ENCODE results near the gene SRRM4.

The SRRM4 gene

DNA sequence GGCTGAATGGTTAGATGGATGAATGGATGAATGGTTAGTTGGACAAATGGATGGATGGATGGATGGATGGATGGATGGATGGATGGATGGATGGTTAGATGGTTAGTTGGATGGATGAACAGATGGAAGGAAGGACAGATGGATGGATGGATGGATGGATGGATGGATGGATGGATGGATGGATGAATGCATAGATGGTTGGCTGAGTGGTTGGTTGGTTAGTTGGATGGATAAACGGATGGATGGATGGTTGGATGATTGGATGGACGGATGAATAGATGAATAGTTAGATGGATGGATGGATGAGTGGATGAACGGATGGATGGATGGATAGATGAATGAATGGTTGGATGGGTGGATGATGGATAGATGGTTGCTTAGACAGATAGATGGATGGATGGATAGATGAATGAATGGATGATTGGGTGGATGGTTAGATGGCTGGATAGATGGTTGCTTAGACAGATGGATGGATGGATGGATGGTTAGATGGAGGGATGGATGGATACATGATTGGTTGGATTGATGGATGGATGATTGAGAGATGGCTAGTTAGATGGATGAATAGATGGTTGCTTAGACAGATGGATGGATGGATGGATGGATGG, 148.6 kb downstream of the SRRM4 start:
- Histone ChIP-seq H3K36me3 (ENCODE audit: control insufficient read depth, insufficient read depth, low read length) (no peaks in the 10 kb centered on the region), H2AFZ (no peak overlapping the region), H3K4me2 (ENCODE audit: low read length) (no peak overlapping the region), H3K9ac (no peak overlapping the region), H3K4me3 (ENCODE audit: low read depth, low read length) (no peak overlapping the region), H3K4me1 (peaks cover 6% of the 10 kb centered on the region), H3K27ac (no peak overlapping the region), H3K79me2 (no peaks in the 10 kb centered on the region), H3K27me3 (ENCODE audit: control insufficient read depth, insufficient read depth, low read length) (no peaks in the 10 kb centered on the region), H3K9me3 (ENCODE audit: control insufficient read depth, low read length) (no peaks in the 10 kb centered on the region)
- TF ChIP-seq, protein P1, sequence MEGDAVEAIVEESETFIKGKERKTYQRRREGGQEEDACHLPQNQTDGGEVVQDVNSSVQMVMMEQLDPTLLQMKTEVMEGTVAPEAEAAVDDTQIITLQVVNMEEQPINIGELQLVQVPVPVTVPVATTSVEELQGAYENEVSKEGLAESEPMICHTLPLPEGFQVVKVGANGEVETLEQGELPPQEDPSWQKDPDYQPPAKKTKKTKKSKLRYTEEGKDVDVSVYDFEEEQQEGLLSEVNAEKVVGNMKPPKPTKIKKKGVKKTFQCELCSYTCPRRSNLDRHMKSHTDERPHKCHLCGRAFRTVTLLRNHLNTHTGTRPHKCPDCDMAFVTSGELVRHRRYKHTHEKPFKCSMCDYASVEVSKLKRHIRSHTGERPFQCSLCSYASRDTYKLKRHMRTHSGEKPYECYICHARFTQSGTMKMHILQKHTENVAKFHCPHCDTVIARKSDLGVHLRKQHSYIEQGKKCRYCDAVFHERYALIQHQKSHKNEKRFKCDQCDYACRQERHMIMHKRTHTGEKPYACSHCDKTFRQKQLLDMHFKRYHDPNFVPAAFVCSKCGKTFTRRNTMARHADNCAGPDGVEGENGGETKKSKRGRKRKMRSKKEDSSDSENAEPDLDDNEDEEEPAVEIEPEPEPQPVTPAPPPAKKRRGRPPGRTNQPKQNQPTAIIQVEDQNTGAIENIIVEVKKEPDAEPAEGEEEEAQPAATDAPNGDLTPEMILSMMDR (IDR thresholded peaks at IDR 0.05) = no peak

DNA sequence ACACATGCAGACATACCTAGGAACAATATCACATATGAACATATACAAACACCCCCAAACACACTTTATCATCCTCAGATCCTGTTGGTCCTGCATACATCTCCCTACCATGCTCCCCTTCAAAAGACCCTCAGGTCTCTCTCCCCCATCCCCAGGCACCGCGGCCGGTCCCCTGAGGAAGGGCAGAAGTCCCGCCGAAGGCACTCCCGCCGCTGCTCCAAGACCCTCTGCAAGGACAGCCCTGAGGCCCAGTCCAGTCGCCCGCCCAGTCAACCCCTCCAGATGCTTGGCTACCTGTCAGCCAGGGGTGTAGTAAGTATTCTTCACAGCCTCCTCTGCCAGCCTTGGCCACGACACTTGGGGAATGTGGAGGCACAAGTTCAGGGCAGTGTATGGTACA, 149.2 kb downstream of the SRRM4 start:
- no peak overlapping the region for H2AFZ ChIP-seq
- H3K27ac ChIP-seq = no peak overlapping the region
- H3K36me3 ChIP-seq (ENCODE audit: control insufficient read depth, insufficient read depth, low read length) = no peaks in the 10 kb centered on the region
- no peaks in the 10 kb centered on the region for H3K9me3 ChIP-seq (ENCODE audit: control insufficient read depth, low read length)
- H3K4me3 ChIP-seq (ENCODE audit: low read depth, low read length) = no peak overlapping the region
- H3K79me2 ChIP-seq = no peaks in the 10 kb centered on the region
- no peaks in the 10 kb centered on the region for H3K27me3 ChIP-seq (ENCODE audit: control insufficient read depth, insufficient read depth, low read length)
- no peak overlapping the region for H3K4me2 ChIP-seq (ENCODE audit: low read length)
- TF ChIP-seq, protein P1 (IDR thresholded peaks at IDR 0.05) = no peak
- no peak overlapping the region for H3K9ac ChIP-seq
- peaks cover 6% of the 10 kb centered on the region for H3K4me1 ChIP-seq

DNA sequence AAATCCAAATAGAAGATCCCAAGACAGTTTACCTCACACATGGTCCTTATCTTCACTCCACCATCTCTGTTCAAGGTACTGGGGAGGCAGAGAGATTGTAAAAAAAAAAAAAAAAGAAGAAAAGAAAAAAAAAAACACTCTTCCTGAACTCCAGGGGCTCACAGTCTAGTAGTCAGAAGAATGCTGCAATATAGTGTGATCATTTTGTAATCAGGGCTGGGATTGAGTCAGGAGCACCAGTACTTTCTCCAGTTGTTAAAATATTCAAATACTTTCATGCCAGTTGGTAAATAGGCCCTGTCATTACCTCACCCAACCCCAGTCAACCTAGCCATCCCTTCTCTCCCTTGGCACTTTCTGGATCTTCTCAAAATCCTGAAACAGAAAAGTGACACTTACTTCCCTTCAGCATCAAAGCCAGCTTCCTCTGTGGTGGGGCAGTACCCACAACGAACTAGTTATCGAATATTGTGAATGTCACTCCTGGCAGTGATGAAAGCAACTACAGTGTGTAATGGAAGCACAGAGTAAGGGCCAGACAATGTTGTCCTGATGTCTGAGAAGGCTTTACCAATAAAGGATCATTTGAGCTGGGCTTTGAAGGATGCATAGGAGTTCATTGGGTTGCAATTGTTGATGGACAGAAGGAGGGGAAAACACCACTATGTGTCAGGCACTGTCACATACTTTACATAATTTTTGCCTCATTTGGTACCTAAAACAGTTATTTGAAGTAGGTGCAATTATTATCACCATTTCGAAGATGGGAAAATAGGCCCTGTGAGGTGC, 153.1 kb downstream of the SRRM4 start:
- H3K9ac ChIP-seq = no peak overlapping the region
- TF ChIP-seq, protein P1 (IDR thresholded peaks at IDR 0.05) = no peak
- H3K4me3 ChIP-seq (ENCODE audit: low read depth, low read length) = no peak overlapping the region
- no peaks in the 10 kb centered on the region for H3K79me2 ChIP-seq
- no peaks in the 10 kb centered on the region for H3K27me3 ChIP-seq (ENCODE audit: control insufficient read depth, insufficient read depth, low read length)
- no peak overlapping the region for H3K4me2 ChIP-seq (ENCODE audit: low read length)
- no peaks in the 10 kb centered on the region for H3K9me3 ChIP-seq (ENCODE audit: control insufficient read depth, low read length)
- peak overlapping the region; percentile 76 for H3K27ac ChIP-seq
- H3K4me1 ChIP-seq = peaks cover 6% of the 10 kb centered on the region
- H2AFZ ChIP-seq = no peak overlapping the region
- no peaks in the 10 kb centered on the region for H3K36me3 ChIP-seq (ENCODE audit: control insufficient read depth, insufficient read depth, low read length)

DNA sequence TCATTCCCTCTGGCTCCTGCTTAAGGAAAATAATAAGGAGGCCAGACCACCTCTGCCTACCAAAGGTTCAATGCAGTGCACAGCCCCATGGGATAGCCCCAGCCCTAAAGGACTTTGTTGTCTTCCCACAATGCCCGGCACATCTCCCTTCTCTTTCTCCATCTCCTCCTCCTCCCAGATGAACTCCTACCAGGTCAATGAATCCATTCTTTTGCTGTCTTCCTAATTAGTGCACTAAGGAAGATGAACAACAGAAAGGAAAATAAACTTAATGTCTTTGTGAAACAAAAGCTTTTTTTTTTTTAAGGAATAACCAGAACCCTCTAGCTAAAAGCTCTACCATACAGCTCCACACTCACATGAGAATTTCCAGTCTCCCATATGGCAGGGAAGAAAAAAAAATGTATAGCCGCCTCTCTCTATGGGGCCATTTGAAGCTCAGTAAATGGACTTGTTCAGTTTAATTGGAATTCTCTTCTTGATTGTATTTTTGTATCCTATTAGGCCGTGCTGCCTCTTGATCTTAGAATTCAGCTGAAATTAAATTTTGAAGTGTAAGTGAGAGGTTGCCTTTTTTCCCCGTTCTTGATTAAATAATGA, 155.6 kb downstream of the SRRM4 start:
- TF ChIP-seq, protein P1 (IDR thresholded peaks at IDR 0.05) = no peak
- Histone ChIP-seq H3K4me1 (peaks cover 6% of the 10 kb centered on the region), H3K79me2 (no peaks in the 10 kb centered on the region), H3K9me3 (ENCODE audit: control insufficient read depth, low read length) (no peaks in the 10 kb centered on the region), H3K36me3 (ENCODE audit: control insufficient read depth, insufficient read depth, low read length) (no peaks in the 10 kb centered on the region), H3K27me3 (ENCODE audit: control insufficient read depth, insufficient read depth, low read length) (no peaks in the 10 kb centered on the region), H2AFZ (no peak overlapping the region), H3K4me2 (ENCODE audit: low read length) (no peak overlapping the region), H3K9ac (no peak overlapping the region), H3K4me3 (ENCODE audit: low read depth, low read length) (no peak overlapping the region), H3K27ac (no peak overlapping the region)

Data from parathyroid adenoma (tissue), 2 donors.